Loucy (cell line): ENCODE data around the gene PAX6.

ENCODE experiments used
- H2AFZ ChIP-seq: fragments of 200-600 bp; sonication (generic); 2 replicates; pipeline ENCODE4 v1.6.0; 2016; ENCODE audit warnings: antibody characterized with exemption, mild to moderate bottlenecking, low read length, moderate library complexity
- H3F3A ChIP-seq: fragments of 200-600 bp; 2 replicates; pipeline ENCODE4 v1.6.0; 2016; ENCODE audit warnings: antibody characterized with exemption, low read depth, mild to moderate bottlenecking
- H3K27me3 ChIP-seq: fragments of 200-600 bp; sonication (generic); 2 replicates; pipeline ENCODE4 v1.6.1; 2014; ENCODE audit warnings: low read length, mild to moderate bottlenecking; ENCODE audit not compliant: insufficient read depth, poor library complexity, severe bottlenecking
- H3K36me3 ChIP-seq: fragments of 200-600 bp; sonication (generic); 2 replicates; pipeline ENCODE4 v1.6.1; 2016; ENCODE audit warnings: low read length; ENCODE audit not compliant: insufficient read depth
- H3K4me1 ChIP-seq: fragments of 200-600 bp; sonication (generic); 2 replicates; pipeline ENCODE4 v1.5.1; 2014; ENCODE audit warnings: low read length, mild to moderate bottlenecking; ENCODE audit not compliant: insufficient read depth, poor library complexity, severe bottlenecking
- H3K4me2 ChIP-seq: fragments of 200-600 bp; sonication (generic); 2 replicates; pipeline ENCODE4 v1.6.0; 2014; ENCODE audit warnings: antibody characterized with exemption, low read length, low read depth, mild to moderate bottlenecking; ENCODE audit not compliant: poor library complexity, severe bottlenecking
- H3K4me3 ChIP-seq: fragments of 200-600 bp; sonication (generic); 2 replicates; pipeline ENCODE4 v1.5.1; 2014; ENCODE audit warnings: low read length, mild to moderate bottlenecking, mixed read lengths; ENCODE audit not compliant: poor library complexity, severe bottlenecking
- H3K79me2 ChIP-seq: fragments of 200-600 bp; sonication (generic); 2 replicates; pipeline ENCODE4 v1.6.1; 2014; ENCODE audit warnings: low read length; ENCODE audit not compliant: insufficient read depth
- H3K9ac ChIP-seq: fragments of 200-600 bp; sonication (generic); 2 replicates; pipeline ENCODE4 v1.6.0; 2014; ENCODE audit warnings: mild to moderate bottlenecking, low read depth, low read length, moderate library complexity; ENCODE audit not compliant: poor library complexity, severe bottlenecking
- H3K9me2 ChIP-seq: fragments of 200-600 bp; sonication (generic); replicated peaks from 2 replicates; pipeline ENCODE4 v1.6.1; 2016; ENCODE audit warnings: low read depth, low read length, mixed read lengths
- H3K9me3 ChIP-seq: fragments of 200-600 bp; sonication (generic); 2 replicates; pipeline ENCODE4 v1.6.1; 2014; ENCODE audit warnings: mild to moderate bottlenecking, antibody characterized with exemption, low read length, low read depth; ENCODE audit not compliant: insufficient read depth
- H4K20me1 ChIP-seq: fragments of 200-600 bp; sonication (generic); 2 replicates; pipeline ENCODE4 v1.6.0; 2014; ENCODE audit warnings: antibody characterized with exemption, low read length, mild to moderate bottlenecking; ENCODE audit not compliant: insufficient read depth, poor library complexity, severe bottlenecking
- CTCF ChIP-seq: fragments of 200-600 bp; sonication (generic); conservative IDR thresholded peaks from 2 replicates; pipeline ENCODE4 v1.5.1; 2014; ENCODE audit warnings: mild to moderate bottlenecking, antibody characterized with exemption, low read length
- EZH2phosphoT487 ChIP-seq: fragments of 200-600 bp; IDR thresholded peaks from 2 replicates; pipeline ENCODE4 v1.6.1; 2018; ENCODE audit warnings: antibody characterized with exemption, mild to moderate bottlenecking, moderate library complexity, borderline replicate concordance

Gene PAX6

GRCh38 chr11:31798057-31798553, 13.0 kb downstream of the PAX6 start:
- H3K9me2 ChIP-seq: no peaks in the 10 kb centered on the region
- H2AFZ ChIP-seq: no peak overlapping the region
- TF ChIP-seq EZH2phosphoT487 (no peak), CTCF (no peak)
- H3K4me1 ChIP-seq: no peaks in the 10 kb centered on the region
- H3K9me3 ChIP-seq: no peaks in the 10 kb centered on the region
- no peak overlapping the region for H3K9ac ChIP-seq
- no peaks in the 10 kb centered on the region for H3K36me3 ChIP-seq
- H4K20me1 ChIP-seq: no peaks in the 10 kb centered on the region
- H3K27me3 ChIP-seq: no peaks in the 10 kb centered on the region
- no peak overlapping the region for H3K4me2 ChIP-seq
- H3F3A ChIP-seq: no peaks in the 10 kb centered on the region
- no peak overlapping the region for H3K4me3 ChIP-seq
- H3K79me2 ChIP-seq: no peaks in the 10 kb centered on the region

DNA sequence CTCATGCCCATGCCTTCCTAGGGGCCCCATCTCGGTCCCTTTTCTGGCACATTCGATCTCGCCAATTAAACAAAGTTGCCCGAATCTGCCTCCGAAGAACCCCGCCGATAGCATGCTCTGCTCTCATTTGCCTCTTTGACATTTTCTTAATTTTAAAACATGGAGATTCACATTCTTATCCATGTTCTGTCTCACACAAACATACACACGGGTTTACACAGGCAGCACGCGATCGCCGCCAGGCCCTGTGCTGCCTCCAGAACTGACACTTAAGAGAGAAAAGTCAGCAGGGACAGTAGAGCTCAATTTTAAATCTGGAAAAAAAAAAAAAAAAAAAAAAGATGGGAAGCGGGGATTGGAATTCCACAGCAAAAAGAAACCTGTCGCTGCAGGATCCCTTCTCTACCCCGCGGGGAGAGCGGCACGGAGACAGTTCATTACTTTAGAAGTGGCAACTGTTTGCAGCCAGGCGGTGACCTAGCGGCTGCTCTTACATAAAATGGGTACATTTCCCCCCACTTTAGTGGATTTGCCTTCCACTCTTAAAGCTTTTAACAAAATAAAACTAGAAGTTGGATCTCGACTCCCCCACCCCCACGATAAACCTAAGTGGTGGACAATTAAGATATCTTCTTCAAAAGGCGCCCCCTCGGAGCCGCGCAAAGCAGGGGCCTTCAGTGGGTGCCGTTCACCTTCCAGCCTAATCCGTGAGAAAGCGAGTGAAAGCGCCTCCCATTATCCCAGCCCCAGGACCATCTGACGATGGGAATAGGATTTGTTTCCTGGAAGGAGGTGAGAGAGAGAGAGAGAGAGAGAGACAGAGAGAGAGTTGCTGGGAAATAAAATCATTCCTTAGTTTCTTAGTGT, 13.7 kb downstream of the PAX6 start:
- H3K27me3 ChIP-seq: no peaks in the 10 kb centered on the region
- H4K20me1 ChIP-seq: no peaks in the 10 kb centered on the region
- H3K79me2 ChIP-seq: no peaks in the 10 kb centered on the region
- no peak overlapping the region for H3K4me2 ChIP-seq
- H2AFZ ChIP-seq: no peak overlapping the region
- TF ChIP-seq EZH2phosphoT487 (no peak), CTCF (no peak)
- no peaks in the 10 kb centered on the region for H3F3A ChIP-seq
- H3K4me3 ChIP-seq: no peak overlapping the region
- H3K9ac ChIP-seq: no peak overlapping the region
- H3K4me1 ChIP-seq: no peaks in the 10 kb centered on the region
- no peaks in the 10 kb centered on the region for H3K9me2 ChIP-seq
- H3K36me3 ChIP-seq: no peaks in the 10 kb centered on the region
- H3K9me3 ChIP-seq: no peaks in the 10 kb centered on the region

DNA sequence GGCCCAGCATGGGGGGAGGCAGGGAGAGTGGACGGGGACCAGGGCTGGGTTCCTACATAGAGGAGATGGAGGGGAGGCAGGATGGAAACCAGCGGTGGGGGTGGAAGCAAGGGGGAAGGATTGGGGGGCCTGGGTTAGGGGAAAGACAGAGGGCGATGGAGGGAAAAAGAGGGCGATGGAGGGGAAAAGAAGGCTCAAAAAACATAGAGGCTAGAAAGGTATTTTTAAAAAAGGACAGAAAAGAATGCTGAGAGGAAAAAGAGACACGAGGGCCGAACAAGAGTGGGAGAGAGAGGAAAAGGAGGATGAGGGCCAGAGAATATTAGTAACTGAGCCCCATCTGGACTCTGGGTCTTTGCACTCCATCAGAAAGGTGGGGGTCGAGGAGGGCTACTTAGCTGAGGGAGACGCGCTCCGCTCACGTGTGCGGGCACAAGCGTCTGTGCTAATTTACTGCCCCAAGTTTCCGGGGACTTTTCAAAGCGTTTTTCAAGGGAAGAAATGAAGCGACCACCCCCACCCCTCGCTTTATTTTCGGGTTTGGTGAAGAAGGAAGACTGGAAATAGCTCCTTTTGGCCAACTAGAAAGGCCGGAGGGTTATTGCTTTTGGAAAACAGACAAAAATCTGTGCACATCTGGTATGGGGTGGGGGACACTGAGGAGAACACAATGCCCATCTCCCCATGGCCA, 14.5 kb downstream of the PAX6 start:
- no peaks in the 10 kb centered on the region for H3K27me3 ChIP-seq
- H3K4me2 ChIP-seq: no peak overlapping the region
- H3K4me3 ChIP-seq: no peak overlapping the region
- TF ChIP-seq EZH2phosphoT487 (no peak), CTCF (no peak)
- H4K20me1 ChIP-seq: no peaks in the 10 kb centered on the region
- no peak overlapping the region for H3K9ac ChIP-seq
- no peaks in the 10 kb centered on the region for H3K79me2 ChIP-seq
- no peaks in the 10 kb centered on the region for H3K36me3 ChIP-seq
- no peaks in the 10 kb centered on the region for H3K9me3 ChIP-seq
- H3K9me2 ChIP-seq: no peaks in the 10 kb centered on the region
- H3K4me1 ChIP-seq: no peaks in the 10 kb centered on the region
- no peak overlapping the region for H2AFZ ChIP-seq
- no peaks in the 10 kb centered on the region for H3F3A ChIP-seq
